Heart right ventricle (tissue), 16 donors: Measurements from ENCODE around the gene CCDC127. TPM values are rescaled to one million over a fixed set of nuclear protein-coding genes. Genes with fewer than 3 reads are reported as not detected.

Source experiments
- ATAC-seq, 8 donors: fragments of 200-7000 bp; cut with Tn5 transposase; one replicate each; pipeline ENCODE4 v1.9.1; 2020; ENCODE audit warnings: mild to moderate bottlenecking in 8 of 8, moderate library complexity in 8 of 8, moderate number of reproducible peaks in 1 of 8
- DNase-seq, 2 donors: peaks; one replicate each; pipeline ENCODE4 v3.0.0-alpha.2; 2020
- H3K27ac ChIP-seq, 10 donors: fragments of 200-600 bp; sonication (generic) in 2 of 10; one replicate each; pipeline versions ENCODE4 v1.5.0 to v1.8.0; 2020 to 2022; ENCODE audit warnings: mild to moderate bottlenecking in 3 of 10
- H3K27me3 ChIP-seq, 7 donors: fragments of 200-600 bp; one replicate each; pipeline ENCODE4 v1.8.0; 2021 to 2022; ENCODE audit warnings: mild to moderate bottlenecking in 2 of 7
- H3K36me3 ChIP-seq, 9 donors: fragments of 200-600 bp; sonication (generic) in 1 of 9; one replicate each; pipeline versions ENCODE4 v1.5.0 to v1.8.0; 2020 to 2022; ENCODE audit warnings: mild to moderate bottlenecking in 2 of 9
- H3K4me1 ChIP-seq, 9 donors: fragments of 200-600 bp; sonication (generic) in 1 of 9; one replicate each; pipeline versions ENCODE4 v1.5.0 to v1.8.0; 2020 to 2022; ENCODE audit warnings: mild to moderate bottlenecking in 4 of 9
- H3K4me3 ChIP-seq, 10 donors: fragments of 200-600 bp; sonication (generic) in 2 of 10; one replicate each; pipeline versions ENCODE4 v1.5.0 to v1.8.0; 2020 to 2022; ENCODE audit warnings: mild to moderate bottlenecking in 7 of 10, moderate library complexity in 2 of 10
- H3K9me3 ChIP-seq, 11 donors: fragments of 200-600 bp in 10 of 11; sonication (generic) in 2 of 11; one replicate each; pipeline versions ENCODE4 v1.5.0 to v1.8.0; 2013 to 2022; ENCODE audit warnings: mild to moderate bottlenecking in 2 of 11, control low read depth in 1 of 11, moderate library complexity in 1 of 11
- CTCF ChIP-seq, 9 donors: fragments of 200-600 bp; sonication (generic) in 2 of 9; IDR thresholded peaks; one replicate each; pipeline versions ENCODE4 v1.5.0 to v1.8.0; 2021 to 2022; ENCODE audit warnings: antibody characterized with exemption in 9 of 9, mild to moderate bottlenecking in 5 of 9, moderate library complexity in 1 of 9
- WGBS, 2 donors: extraction: QIAGEN DNeasy Blood & Tissue Kit; methylation state at CpG; one replicate each; pipeline ENCODE4 v1.1.7; 2013; ENCODE audit warnings: inconsistent platforms in 1 of 2; 5-methylcytosine and 5-hydroxymethylcytosine counted together
- intact Hi-C, 10 donors: fragments of 100-400 bp; cut with DNase I; formaldehyde crosslinking; loops; one replicate each; pipeline versions ENCODE4 v1.11.1 to v1.14.2; 2022
- polyA plus RNA-seq, 2 donors: library from polyadenylated mRNA; stranded (reverse); fragments of 200-250 nt; gene quantifications; one replicate each; pipeline ENCODE4 v1.2.3, GENCODE V29; 2013
- total RNA-seq, 10 donors: library from RNA; stranded (reverse); fragmentation: NEBNext Ultra II Directional in 3 of 10; extraction: Animal tissue kit (Norgen Biotek cat#: 25700) in 3 of 10; gene quantifications; one replicate each; pipeline versions ENCODE4 v1.2.1 to v1.2.4, GENCODE V29; 2021 to 2023
- donor health status: Arrhythmogenic right ventricular cardiomyopathy.
- donor health status: ischemic (EF 13 %, LVEDD 7.1; RV severe dilation, severe dysfunction).
- donor health status: healthy with polysubstance abuse.
- donor health status: DM: no; HTN: yes; CAD: no.
- donor health status: DM: no; HTN: no; CAD: no.
- donor health status: ischemic (EF 25% LVEDD 6.9; RV normal size, moderate dysfunction).
- donor health status: ischemic (EF 25% LVEDD 5.7; RV mildly dilated, moderate dysfunction).
- donor health status: healthy.
- donor health status: DM: yes; HTN: yes; CAD: no.
- donor health status: Ischemic cardiomyopathy.
- donor health status: ischemic (EF 35%, LVEDD 5.7; RV mildly dilated, moderate dysfunction).
- donor health status: nonischemic (EF 11% LVEDD 7.7; RV severe dilation, severe dysfunction).
- donor health status: DM: yes; HTN: yes; CAD: no.
- donor health status: PGD.
- donor health status: ischemic (EF 29% LVEDD 5.4; RV normal size, mild dysfunction).
- donor health status: nonischemic (EF 23%, LVEDD 6.1; RV moderate dilation, normal function).

CCDC127 gene
- total and polyA plus RNA-seq, 12 donors: 3.8 to 10.4 (median 7.5) TPM

- intact Hi-C loops: no loop called here
- 72 to 81% methylated on average over 11 of the region's 11 CpGs for WGBS, 2 donors
- Histone ChIP-seq H3K27me3 (peaks cover 0 to 36% (median 8%) of the 10 kb centered on the region in 7 donors), H3K4me1 (no peaks in the 10 kb centered on the region), H3K9me3 (no peaks in the 10 kb centered on the region), H3K27ac (no peak overlapping the region), H3K36me3 (no peaks in the 10 kb centered on the region), H3K4me3 (no peak overlapping the region)
- no peak for TF ChIP-seq CTCF (IDR thresholded peaks at IDR 0.05)
- DNase-seq (no peak), ATAC-seq (no peak)
Measured at GRCh38 chr5:157801-158200, 60.2 kb downstream of the CCDC127 start.

DNA sequence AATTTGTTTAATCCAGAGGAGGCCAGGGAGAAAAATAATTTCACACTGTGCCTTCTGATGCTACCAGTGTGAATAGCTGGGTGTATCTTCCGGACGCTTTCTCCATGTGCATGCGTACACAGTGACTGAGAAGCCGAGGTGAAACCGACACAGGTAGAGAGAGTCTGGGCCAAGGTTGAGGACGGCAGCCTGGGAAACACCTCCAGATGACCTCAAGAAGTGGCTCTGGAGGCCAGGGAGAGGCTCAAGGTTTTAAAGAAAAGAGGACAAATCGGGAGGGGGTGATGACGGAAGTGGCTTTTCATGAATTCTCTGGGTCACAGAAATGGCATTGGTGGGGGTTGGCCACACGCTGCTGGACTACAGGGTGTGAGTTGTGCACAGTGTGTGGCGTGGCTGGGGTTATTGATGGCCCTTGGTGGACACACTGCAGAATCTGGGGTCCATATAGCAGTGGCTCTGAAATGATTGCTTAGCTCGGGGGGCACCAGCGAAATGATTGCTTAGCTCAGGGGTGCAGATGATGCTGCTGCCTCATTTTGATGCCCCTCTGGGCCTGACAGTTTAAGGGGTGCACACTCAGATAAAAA lies 60.7 kb downstream of the CCDC127 start:
- 91 to 93% methylated on average over 12 of the region's 12 CpGs for WGBS, 2 donors
- ATAC-seq (no peak), DNase-seq (peak in 1 of 2 donors; percentile 0)
- intact Hi-C loops: no loop called here
- no peaks in the 10 kb centered on the region for H3K36me3 ChIP-seq
- H3K27me3 ChIP-seq: peaks cover 0 to 36% (median 8%) of the 10 kb centered on the region in 7 donors
- H3K4me1 ChIP-seq: no peaks in the 10 kb centered on the region
- H3K4me3 ChIP-seq: no peak overlapping the region
- no peak for TF ChIP-seq CTCF (IDR thresholded peaks at IDR 0.05)
- H3K9me3 ChIP-seq: no peaks in the 10 kb centered on the region
- no peak overlapping the region for H3K27ac ChIP-seq

DNA sequence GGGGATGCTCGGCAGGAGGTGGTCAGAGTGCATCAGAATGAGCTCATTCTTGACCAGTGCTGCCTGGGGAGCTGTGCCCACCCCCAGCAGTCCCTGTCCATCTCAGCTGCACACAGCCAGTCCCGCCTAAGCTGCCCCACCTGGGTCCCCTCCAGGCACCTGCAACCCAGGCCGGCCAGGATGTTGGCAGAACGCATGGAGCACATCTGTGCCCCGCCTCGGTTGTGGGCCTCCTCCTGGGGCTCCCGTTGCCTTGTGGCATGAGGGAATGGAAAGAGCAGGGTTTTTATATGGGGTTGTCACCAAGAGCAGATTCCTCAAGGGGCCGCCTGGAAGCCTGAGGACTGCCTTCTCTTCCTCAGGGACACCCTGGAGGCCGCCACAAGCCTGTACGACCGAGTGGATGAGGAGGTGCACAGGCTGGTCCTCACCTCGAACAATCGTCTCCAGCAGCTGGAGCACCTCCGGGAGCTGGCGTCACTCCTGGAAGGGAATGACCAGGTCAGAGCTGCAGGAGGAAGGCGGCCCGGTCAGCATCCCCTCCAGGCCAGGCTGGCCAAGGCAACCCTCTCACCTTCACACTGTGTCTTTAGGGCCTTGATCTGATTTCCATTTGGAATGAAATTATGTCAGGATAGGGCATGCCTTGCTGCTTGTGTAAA lies 61.4 kb downstream of the CCDC127 start:
- DNase-seq (peak in 1 of 2 donors; percentile 1), ATAC-seq (no peak)
- Histone ChIP-seq H3K27me3 (peaks cover 0 to 35% (median 8%) of the 10 kb centered on the region in 7 donors), H3K9me3 (no peaks in the 10 kb centered on the region), H3K4me1 (no peaks in the 10 kb centered on the region), H3K4me3 (no peak overlapping the region), H3K27ac (no peak overlapping the region), H3K36me3 (no peaks in the 10 kb centered on the region)
- 87 to 92% methylated on average over 17 of the region's 17 CpGs for WGBS, 2 donors
- intact Hi-C loops: no loop called here
- no peak for TF ChIP-seq CTCF (IDR thresholded peaks at IDR 0.05)

GRCh38 chr5:155651-156410 lies 62.1 kb downstream of the CCDC127 start:
- no peak for ATAC-seq
- DNase-seq: peak in 1 of 2 donors; percentile 1
- Histone ChIP-seq H3K9me3 (no peaks in the 10 kb centered on the region), H3K27ac (no peak overlapping the region), H3K27me3 (peaks cover 0 to 31% (median 8%) of the 10 kb centered on the region in 7 donors), H3K4me3 (no peak overlapping the region), H3K4me1 (no peaks in the 10 kb centered on the region), H3K36me3 (no peaks in the 10 kb centered on the region)
- no peak for TF ChIP-seq CTCF (IDR thresholded peaks at IDR 0.05)
- intact Hi-C loops: no loop called here
- 78 to 88% methylated on average over 23 of the region's 23 CpGs for WGBS, 2 donors
